HL-60/S4 (cell line): ENCODE measurements around the gene KRTAP10-3.
"Not testable (repeated sequence)": the region's sequence is repeated elsewhere in the genome, so short reads cannot be mapped to it uniquely, and the experiment has no call there.

Experiments used
- in situ Hi-C: fragments of 300-500 bp; cut with MboI; formaldehyde crosslinking; loops from 2 replicates; pipeline ENCODE4 v1.14.3; 2022; ENCODE audit warnings: low sequenced_read_pairs

Gene KRTAP10-3

GRCh38 chr21:44571844-44572782 lies 13.5 kb upstream of the KRTAP10-3 start:
- in situ Hi-C loops, result no loop called here

- in situ Hi-C loops, result no loop called here
Observed at GRCh38 chr21:44571296-44571695, 12.7 kb upstream of the KRTAP10-3 start.

- in situ Hi-C loops, result no loop called here
Observed at GRCh38 chr21:44569861-44570517, 11.4 kb upstream of the KRTAP10-3 start.

GRCh38 chr21:44568667-44569556 lies 10.3 kb upstream of the KRTAP10-3 start:
- in situ Hi-C loops, result no loop called here

GRCh38 chr21:44568261-44568660 lies 9.7 kb upstream of the KRTAP10-3 start:
- in situ Hi-C loops, result no loop called here

GRCh38 chr21:44567481-44568171 lies 9.0 kb upstream of the KRTAP10-3 start:
- in situ Hi-C loops, result no loop called here

- in situ Hi-C loops, result no loop called here
Observed at GRCh38 chr21:44566403-44566802, 7.8 kb upstream of the KRTAP10-3 start.

GRCh38 chr21:44564886-44565598 lies 6.4 kb upstream of the KRTAP10-3 start:
- in situ Hi-C loops, result no loop called here

- in situ Hi-C loops, result no loop called here
Observed at GRCh38 chr21:44564099-44564498, 5.5 kb upstream of the KRTAP10-3 start.

- in situ Hi-C loops, result not testable (repeated sequence)
Observed at GRCh38 chr21:44558329-44558675, 293 bp downstream of the KRTAP10-3 start.

GRCh38 chr21:44557491-44558328 lies 885 bp downstream of the KRTAP10-3 start:
- in situ Hi-C loops, result no loop called here

- in situ Hi-C loops, result no loop called here
Observed at GRCh38 chr21:44556879-44557278, 1.7 kb downstream of the KRTAP10-3 start.

GRCh38 chr21:44555200-44555875 lies 3.3 kb downstream of the KRTAP10-3 start:
- in situ Hi-C loops, result no loop called here

GRCh38 chr21:44552681-44553080 lies 5.9 kb downstream of the KRTAP10-3 start:
- in situ Hi-C loops, result no loop called here

GRCh38 chr21:44552136-44552535 lies 6.5 kb downstream of the KRTAP10-3 start:
- in situ Hi-C loops, result no loop called here

- in situ Hi-C loops, result no loop called here
Observed at GRCh38 chr21:44551340-44551961, 7.1 kb downstream of the KRTAP10-3 start, which contains the start of gene KRTAP10-2. TSS of gene KRTAP10-2 (minus strand) at chr21:44551505. CDS start at chr21:44551458, 47 bp downstream.

- in situ Hi-C loops, result no loop called here
Observed at GRCh38 chr21:44550807-44551206, 7.8 kb downstream of the KRTAP10-3 start.

- in situ Hi-C loops, result not testable (repeated sequence)
Observed at GRCh38 chr21:44550285-44550684, 8.3 kb downstream of the KRTAP10-3 start.
